CD8-positive, alpha-beta memory T cell (primary cell): ENCODE measurements around the gene ACER1. TPM values are rescaled to one million over a fixed set of nuclear protein-coding genes. Genes with fewer than 3 reads are reported as not detected.

Experiments used
- CTCF ChIA-PET: fragments of 350-600 bp; sonication (Branson Sonifier 250); formaldehyde crosslinking; loops from one replicate; lab custom pipeline; 2021; ENCODE audit warnings: antibody characterized with exemption; lab: Charles Lee
- POLR2A ChIA-PET: fragments of 350-600 bp; sonication (Branson Sonifier 250); formaldehyde crosslinking; loops from one replicate; lab custom pipeline; 2021; ENCODE audit warnings: antibody characterized with exemption; lab: Charles Lee
- DNase-seq, 5 donors: peaks; one replicate each; pipeline versions ENCODE4 v3.0.0 to v3.0.0-alpha.2; 2020 to 2022; ENCODE audit warnings: mixed read lengths in 1 of 5
- H3K27ac ChIP-seq: one replicate; pipeline ENCODE4 v1.7.0; 2013; ENCODE audit warnings: low read depth, mild to moderate bottlenecking, low read length, moderate library complexity
- H3K27me3 ChIP-seq: 2 replicates; pipeline ENCODE4 v1.7.0; 2013; ENCODE audit warnings: low read length, mild to moderate bottlenecking; ENCODE audit not compliant: insufficient read depth, poor library complexity, severe bottlenecking
- H3K36me3 ChIP-seq: 2 replicates; pipeline ENCODE4 v1.7.0; 2013; ENCODE audit warnings: mild to moderate bottlenecking, low read length, moderate library complexity; ENCODE audit not compliant: insufficient read depth
- H3K4me1 ChIP-seq: 2 replicates; pipeline ENCODE4 v1.7.0; 2013; ENCODE audit warnings: mild to moderate bottlenecking, low read length, moderate library complexity; ENCODE audit not compliant: insufficient read depth
- H3K4me3 ChIP-seq: 2 replicates; pipeline ENCODE4 v1.7.0; 2013; ENCODE audit warnings: mild to moderate bottlenecking, low read length
- H3K9me3 ChIP-seq: 2 replicates; pipeline ENCODE4 v1.7.0; 2013; ENCODE audit warnings: mild to moderate bottlenecking, low read length
- H3K27ac Mint-ChIP-seq, 8 donors: one replicate each; pipeline ENCODE4 v1.8.0; 2020 to 2021; ENCODE audit warnings: mixed read lengths in 8 of 8, mild to moderate bottlenecking in 6 of 8, inconsistent platforms in 3 of 8, moderate library complexity in 3 of 8
- H3K27me3 Mint-ChIP-seq, 2 donors: one replicate each; pipeline ENCODE4 v1.8.0; 2020 to 2021; ENCODE audit warnings: mixed read lengths in 2 of 2, mild to moderate bottlenecking in 1 of 2, moderate library complexity in 1 of 2
- H3K36me3 Mint-ChIP-seq, 3 donors: one replicate each; pipeline ENCODE4 v1.8.0; 2020 to 2021; ENCODE audit warnings: mixed read lengths in 3 of 3, inconsistent platforms in 1 of 3, mild to moderate bottlenecking in 1 of 3
- H3K4me1 Mint-ChIP-seq, 3 donors: one replicate each; pipeline ENCODE4 v1.8.0; 2020 to 2021; ENCODE audit warnings: mixed read lengths in 3 of 3, inconsistent platforms in 1 of 3, mild to moderate bottlenecking in 1 of 3
- H3K4me3 Mint-ChIP-seq, 7 donors: one replicate each; pipeline ENCODE4 v1.8.0; 2020 to 2021; ENCODE audit warnings: mixed read lengths in 7 of 7, mild to moderate bottlenecking in 6 of 7, moderate library complexity in 4 of 7, inconsistent platforms in 2 of 7
- H3K9me3 Mint-ChIP-seq, 5 donors: one replicate each; pipeline ENCODE4 v1.8.0; 2020 to 2022; ENCODE audit warnings: mixed read lengths in 5 of 5, mild to moderate bottlenecking in 3 of 5, moderate library complexity in 2 of 5, inconsistent platforms in 1 of 5
- polyA plus RNA-seq: library from polyadenylated mRNA; unstranded; fragments of 300-500 nt; fragmentation: Illumina TruSeq; gene quantifications from one replicate; pipeline ENCODE4 v1.2.3, GENCODE V29; 2021
- total RNA-seq, 2 experiments: library from RNA; stranded (reverse); gene quantifications; one replicate each; pipeline ENCODE4 v1.2.3, GENCODE V29; 2021

ACER1 gene
- not detected for total RNA-seq
- polyA plus RNA-seq, result 2.4 TPM

GRCh38 chr19:6333439-6333838 is at the start of gene ACER1:
Gene ACER1, minus strand, starts transcription at chr19:6333612. Its CDS starts 61 bp downstream, at chr19:6333551.
- CTCF ChIA-PET, result no interaction called here
- Mint-ChIP-seq H3K27me3 (no peaks in the 10 kb centered on the region), H3K4me1 (no peaks in the 10 kb centered on the region), H3K36me3 (no peaks in the 10 kb centered on the region), H3K27ac (peak within 1 kb of the TSS in 1 of 8 donors; percentile 17), H3K4me3 (no peak within 1 kb of the TSS), H3K9me3 (no peaks in the 10 kb centered on the region)
- Histone ChIP-seq H3K4me3 (no peak within 1 kb of the TSS), H3K4me1 (no peaks in the 10 kb centered on the region), H3K27me3 (no peaks in the 10 kb centered on the region), H3K36me3 (no peaks in the 10 kb centered on the region), H3K27ac (no peak within 1 kb of the TSS), H3K9me3 (no peaks in the 10 kb centered on the region)
- POLR2A ChIA-PET, result no interaction called here
- no peak for DNase-seq

- no peaks in the 10 kb centered on the region for H3K27me3 ChIP-seq
- Mint-ChIP-seq H3K9me3 (no peaks in the 10 kb centered on the region), H3K4me3 (no peak overlapping the region), H3K4me1 (peaks cover 0 to under 1% (median under 1%) of the 10 kb centered on the region in 3 donors), H3K27ac (peak overlapping the region in 1 of 8 donors; percentile 42), H3K36me3 (peaks cover 11 to 86% (median 12%) of the 10 kb centered on the region in 3 donors), H3K27me3 (peaks cover 0 to 1% of the 10 kb centered on the region in 2 donors)
- POLR2A ChIA-PET, result no interaction called here
- H3K36me3 ChIP-seq, result peaks cover 28% of the 10 kb centered on the region
- H3K4me3 ChIP-seq, result no peak overlapping the region
- no peak overlapping the region for H3K27ac ChIP-seq
- CTCF ChIA-PET, result no interaction called here
- no peaks in the 10 kb centered on the region for H3K9me3 ChIP-seq
- H3K4me1 ChIP-seq, result no peaks in the 10 kb centered on the region
- DNase-seq, result no peak
Measured at GRCh38 chr19:6383188-6383587, 49.8 kb upstream of the ACER1 start.

- Histone ChIP-seq H3K4me1 (no peaks in the 10 kb centered on the region), H3K27ac (no peak overlapping the region), H3K4me3 (no peak overlapping the region), H3K27me3 (no peaks in the 10 kb centered on the region), H3K9me3 (no peaks in the 10 kb centered on the region), H3K36me3 (peaks cover 18% of the 10 kb centered on the region)
- DNase-seq, result no peak
- H3K27ac Mint-ChIP-seq, result peak overlapping the region in 2 of 8 donors; percentile 41 to 92
- peaks cover 10 to 70% (median 11%) of the 10 kb centered on the region in 3 donors for H3K36me3 Mint-ChIP-seq
- POLR2A ChIA-PET, result no interaction called here
- no peaks in the 10 kb centered on the region for H3K9me3 Mint-ChIP-seq
- no peak overlapping the region for H3K4me3 Mint-ChIP-seq
- H3K4me1 Mint-ChIP-seq, result no peaks in the 10 kb centered on the region
- CTCF ChIA-PET, result no interaction called here
- no peaks in the 10 kb centered on the region for H3K27me3 Mint-ChIP-seq
Measured at GRCh38 chr19:6381030-6381750, 47.8 kb upstream of the ACER1 start.

GRCh38 chr19:6379744-6380143 is 46.3 kb upstream of the ACER1 start:
- H3K4me1 Mint-ChIP-seq, result no peaks in the 10 kb centered on the region
- peaks cover 6 to 57% (median 8%) of the 10 kb centered on the region in 3 donors for H3K36me3 Mint-ChIP-seq
- no peak for DNase-seq
- no peak overlapping the region for H3K4me3 ChIP-seq
- peak overlapping the region in 1 of 7 donors; percentile 5 for H3K4me3 Mint-ChIP-seq
- no peaks in the 10 kb centered on the region for H3K27me3 Mint-ChIP-seq
- POLR2A ChIA-PET, result interaction anchor here (0.7 kb wide), 1 partner anchor 8 kb away, joined by 4 read pairs; no protein-coding TSS in a partner anchor
- H3K4me1 ChIP-seq, result no peaks in the 10 kb centered on the region
- H3K9me3 Mint-ChIP-seq, result no peaks in the 10 kb centered on the region
- CTCF ChIA-PET, result no interaction called here
- H3K27me3 ChIP-seq, result no peaks in the 10 kb centered on the region
- peak overlapping the region in 3 of 8 donors; percentile 25 to 69 (median 39) for H3K27ac Mint-ChIP-seq
- H3K27ac ChIP-seq, result no peak overlapping the region
- H3K9me3 ChIP-seq, result no peaks in the 10 kb centered on the region
- H3K36me3 ChIP-seq, result peaks cover 18% of the 10 kb centered on the region

- H3K9me3 Mint-ChIP-seq, result no peaks in the 10 kb centered on the region
- peaks cover 18% of the 10 kb centered on the region for H3K36me3 ChIP-seq
- no peaks in the 10 kb centered on the region for H3K9me3 ChIP-seq
- no peak overlapping the region for H3K4me3 ChIP-seq
- H3K4me3 Mint-ChIP-seq, result no peak overlapping the region
- H3K4me1 Mint-ChIP-seq, result peaks cover 3 to 4% (median 4%) of the 10 kb centered on the region in 3 donors
- H3K27ac ChIP-seq, result no peak overlapping the region
- ChIA-PET CTCF (interaction anchor here (0.8 to 1.2 kb wide), 2 partner anchors 47 to 179 kb away, joined by 3 read pairs; no protein-coding TSS in a partner anchor), POLR2A (no interaction called here)
- no peak overlapping the region for H3K27ac Mint-ChIP-seq
- peaks cover 7% of the 10 kb centered on the region for H3K4me1 ChIP-seq
- no peaks in the 10 kb centered on the region for H3K27me3 ChIP-seq
- H3K27me3 Mint-ChIP-seq, result no peaks in the 10 kb centered on the region
- no peak for DNase-seq
- peaks cover 6 to 48% (median 7%) of the 10 kb centered on the region in 3 donors for H3K36me3 Mint-ChIP-seq
Measured at GRCh38 chr19:6378486-6378885, 45.1 kb upstream of the ACER1 start.

- H3K4me1 ChIP-seq, result peaks cover 7% of the 10 kb centered on the region
- no peak overlapping the region for H3K27ac ChIP-seq
- POLR2A ChIA-PET, result no interaction called here
- DNase-seq, result no peak
- H3K27ac Mint-ChIP-seq, result no peak overlapping the region
- peaks cover 18% of the 10 kb centered on the region for H3K36me3 ChIP-seq
- H3K9me3 Mint-ChIP-seq, result no peaks in the 10 kb centered on the region
- no peaks in the 10 kb centered on the region for H3K27me3 Mint-ChIP-seq
- H3K4me3 ChIP-seq, result no peak overlapping the region
- no peak overlapping the region for H3K4me3 Mint-ChIP-seq
- no peaks in the 10 kb centered on the region for H3K9me3 ChIP-seq
- no peaks in the 10 kb centered on the region for H3K27me3 ChIP-seq
- CTCF ChIA-PET, result interaction anchor here (0.8 to 1.2 kb wide), 2 partner anchors 48 to 178 kb away, joined by 3 read pairs; no protein-coding TSS in a partner anchor
- H3K36me3 Mint-ChIP-seq, result peaks cover 4 to 44% (median 7%) of the 10 kb centered on the region in 3 donors
- peaks cover 3 to 7% (median 4%) of the 10 kb centered on the region in 3 donors for H3K4me1 Mint-ChIP-seq
Measured at GRCh38 chr19:6378041-6378440, 44.6 kb upstream of the ACER1 start.

GRCh38 chr19:6376512-6377190 is 43.2 kb upstream of the ACER1 start:
- ChIA-PET POLR2A (no interaction called here), CTCF (interaction anchor here (1.0 kb wide), 1 partner anchor 16 kb away, joined by 4 read pairs; the partner anchor contains the start of gene GTF2F1)
- H3K4me3 Mint-ChIP-seq, result no peak overlapping the region
- DNase-seq, result no peak
- Histone ChIP-seq H3K9me3 (no peaks in the 10 kb centered on the region), H3K27ac (no peak overlapping the region), H3K4me3 (no peak overlapping the region), H3K4me1 (peaks cover 14% of the 10 kb centered on the region), H3K36me3 (peaks cover 12% of the 10 kb centered on the region), H3K27me3 (no peaks in the 10 kb centered on the region)
- H3K9me3 Mint-ChIP-seq, result no peaks in the 10 kb centered on the region
- peaks cover 4 to 39% (median 7%) of the 10 kb centered on the region in 3 donors for H3K36me3 Mint-ChIP-seq
- peak overlapping the region in 1 of 8 donors; percentile 82 for H3K27ac Mint-ChIP-seq
- H3K27me3 Mint-ChIP-seq, result no peaks in the 10 kb centered on the region
- H3K4me1 Mint-ChIP-seq, result peaks cover 8 to 13% (median 10%) of the 10 kb centered on the region in 3 donors
